Body of pancreas (tissue), 4 donors: ENCODE results near the gene PYROXD2. TPM values are rescaled to one million over a fixed set of nuclear protein-coding genes. Genes with fewer than 3 reads are reported as not detected.

Source experiments
- ATAC-seq: fragments of 150-250 bp; one replicate; pipeline ENCODE4 v1.9.1; 2016
- DNase-seq, 4 donors: peaks; one replicate each; pipeline ENCODE4 v3.0.0-alpha.2; 2019
- H3K27ac ChIP-seq, 4 donors: fragments of 200-600 bp; sonication (generic); 1 replicate in 3 of 4; 2 replicates in 1 of 4; pipeline versions ENCODE4 v1.5.1 to v1.6.1; 2016 to 2019; ENCODE audit warnings: mild to moderate bottlenecking in 1 of 4, mixed read lengths in 1 of 4, moderate library complexity in 1 of 4
- H3K27me3 ChIP-seq, 2 donors: fragments of 200-600 bp; sonication (generic); one replicate each; pipeline ENCODE4 v1.6.0; 2016; ENCODE audit warnings: mild to moderate bottlenecking in 1 of 2
- H3K36me3 ChIP-seq, 2 donors: fragments of 200-600 bp; sonication (generic); replicated peaks in 1 of 2; 2 replicates each; pipeline ENCODE4 v1.5.1; 2016; ENCODE audit warnings: low read depth in 2 of 2; ENCODE audit not compliant: insufficient read depth in 1 of 2
- H3K4me1 ChIP-seq: fragments of 200-600 bp; sonication (generic); one replicate; pipeline ENCODE4 v1.6.0; 2016
- H3K4me3 ChIP-seq, 2 donors: fragments of 200-600 bp; sonication (generic); 1 replicate in 1 of 2; 2 replicates in 1 of 2; pipeline ENCODE4 v1.5.1; 2016 to 2019
- H3K9me3 ChIP-seq, 3 donors: fragments of 200-600 bp; sonication (generic); 1 replicate in 2 of 3; 2 replicates in 1 of 3; pipeline ENCODE4 v1.5.1; 2016
- CTCF ChIP-seq, 7 experiments: fragments of 450-650 bp in 4 of 7; fragments of 200-600 bp in 3 of 7; sonication (generic) in 3 of 7; IDR thresholded peaks; one replicate each; pipeline ENCODE4 v1.5.1; 2016 to 2019; ENCODE audit warnings: antibody characterized with exemption in 7 of 7
- POLR2A ChIP-seq, 3 donors: fragments of 450-650 bp; IDR thresholded peaks; one replicate each; pipeline ENCODE4 v1.6.1; 2016; ENCODE audit warnings: antibody characterized with exemption in 3 of 3, mild to moderate bottlenecking in 2 of 3
- WGBS, 2 donors: methylation state at CpG; one replicate each; pipeline ENCODE4 v1.1.5; 2017; 5-methylcytosine and 5-hydroxymethylcytosine counted together
- intact Hi-C: fragments of 100-400 bp; cut with DNase I; formaldehyde crosslinking; loops from one replicate; pipeline ENCODE4 v1.15.1; 2023
- total RNA-seq, 2 donors: library from RNA; depleted of rRNA; stranded (reverse); fragments of >200 nt; gene quantifications; one replicate each; pipeline ENCODE4 v1.1.0, GENCODE V29; 2016

PYROXD2 gene
- total RNA-seq, 2 donors from 2014 or later: 4.9 to 8.6 TPM

- Histone ChIP-seq H3K36me3 (peaks cover 4 to 43% of the 10 kb centered on the region in 2 donors), H3K4me1 (no peaks in the 10 kb centered on the region), H3K9me3 (no peaks in the 10 kb centered on the region), H3K4me3 (no peak overlapping the region), H3K27ac (no peak overlapping the region), H3K27me3 (no peaks in the 10 kb centered on the region)
- DNase-seq: no peak
- no peak for ATAC-seq
- intact Hi-C loops: no loop called here
- no peak for TF ChIP-seq CTCF (IDR thresholded peaks at IDR 0.05)
- no peak for TF ChIP-seq POLR2A (IDR thresholded peaks at IDR 0.05)
- 93% methylated on average over 3 to 8 of the region's 8 CpGs for WGBS, 2 donors
These were observed 16.0 kb upstream of the PYROXD2 start for GRCh38 chr10:98431016-98431415.

DNA sequence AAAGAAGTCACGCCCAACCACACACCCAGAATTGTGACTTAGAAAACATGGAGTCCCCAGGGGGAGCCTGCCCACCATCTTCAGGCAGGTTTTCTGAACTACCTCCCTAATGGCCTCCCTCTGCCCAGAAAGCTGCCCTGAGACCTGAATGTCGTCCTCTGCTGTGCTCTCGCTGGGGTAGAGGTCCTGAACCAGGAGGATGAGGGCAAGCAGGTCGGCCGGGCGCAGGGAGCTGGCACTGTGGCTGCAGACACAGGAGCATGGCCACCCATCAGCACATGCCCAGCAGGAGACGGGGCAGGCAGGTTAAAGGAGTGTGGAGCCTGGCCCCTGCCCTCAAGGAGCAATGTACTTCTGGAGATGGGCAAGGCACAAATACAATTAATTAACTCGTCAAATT, 15.4 kb upstream of the PYROXD2 start:
- intact Hi-C loops: no loop called here
- Histone ChIP-seq H3K4me3 (no peak overlapping the region), H3K27ac (no peak overlapping the region), H3K9me3 (no peaks in the 10 kb centered on the region), H3K27me3 (no peaks in the 10 kb centered on the region), H3K36me3 (peaks cover 4 to 43% of the 10 kb centered on the region in 2 donors), H3K4me1 (no peaks in the 10 kb centered on the region)
- DNase-seq: no peak
- ATAC-seq: no peak
- 89 to 97% methylated on average over 7 to 8 of the region's 8 CpGs for WGBS, 2 donors
- TF ChIP-seq POLR2A (IDR thresholded peaks at IDR 0.05) (no peak), CTCF (IDR thresholded peaks at IDR 0.05) (no peak)

GRCh38 chr10:98429320-98430072, 14.5 kb upstream of the PYROXD2 start:
- TF ChIP-seq POLR2A (IDR thresholded peaks at IDR 0.05) (no peak), CTCF (IDR thresholded peaks at IDR 0.05) (no peak)
- intact Hi-C loops: no loop called here
- Histone ChIP-seq H3K27me3 (no peaks in the 10 kb centered on the region), H3K4me3 (no peak overlapping the region), H3K27ac (no peak overlapping the region), H3K9me3 (no peaks in the 10 kb centered on the region), H3K4me1 (no peaks in the 10 kb centered on the region), H3K36me3 (peaks cover 4 to 37% of the 10 kb centered on the region in 2 donors)
- no peak for DNase-seq
- no peak for ATAC-seq
- whole genome bisulfite sequencing, 2 donors: 96 to 98% methylated on average over 11 to 22 of the region's 22 CpGs

DNA sequence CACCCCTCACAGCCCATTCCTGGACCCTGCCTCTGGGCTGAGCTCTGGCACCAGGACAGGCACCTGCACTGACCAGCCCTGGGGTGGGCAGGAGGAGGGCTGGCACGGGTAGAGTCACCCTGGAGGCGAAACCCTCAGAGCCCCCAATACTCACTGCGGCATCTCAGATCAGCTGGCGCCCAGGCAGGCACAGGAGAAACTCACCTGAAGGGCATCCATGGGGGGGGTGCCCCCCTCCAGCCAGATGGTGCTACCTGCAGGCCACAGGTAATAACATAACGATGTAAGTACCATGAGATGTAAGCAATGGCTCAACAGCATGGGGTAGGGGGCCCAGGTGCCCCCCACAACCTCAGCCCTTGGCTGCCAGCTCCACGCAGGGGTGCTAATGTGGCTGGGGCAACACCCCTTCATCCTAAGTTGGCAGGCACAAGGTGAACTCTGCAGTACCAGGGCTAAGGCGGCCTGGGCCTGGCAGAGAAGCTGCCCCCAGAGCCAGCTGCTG, 12.1 kb upstream of the PYROXD2 start:
- peaks cover 4 to 26% of the 10 kb centered on the region in 2 donors for H3K36me3 ChIP-seq
- H3K4me3 ChIP-seq: no peak overlapping the region
- no peaks in the 10 kb centered on the region for H3K4me1 ChIP-seq
- TF ChIP-seq POLR2A (IDR thresholded peaks at IDR 0.05) (no peak), CTCF (IDR thresholded peaks at IDR 0.05) (no peak)
- no peaks in the 10 kb centered on the region for H3K27me3 ChIP-seq
- DNase-seq (no peak), ATAC-seq (no peak)
- WGBS, 2 donors: 83 to 89% methylated on average over 4 to 7 of the region's 7 CpGs
- H3K27ac ChIP-seq: no peak overlapping the region
- intact Hi-C loops: no loop called here
- no peaks in the 10 kb centered on the region for H3K9me3 ChIP-seq
